GM18868 (cell line): ENCODE results near the gene TATDN2.

Experiments used
- ATAC-seq: cut with Tn5 transposase; IDR thresholded peaks from one replicate; pipeline ENCODE4 v1.9.1; 2021; ENCODE audit warnings: mild to moderate bottlenecking, moderate library complexity; ENCODE audit not compliant: unreplicated experiment

Gene TATDN2

GRCh38 chr3:10315771-10316344, 67.6 kb downstream of the TATDN2 start:
- no peak for ATAC-seq

GRCh38 chr3:10317311-10317960, 69.2 kb downstream of the TATDN2 start:
- no peak for ATAC-seq

DNA sequence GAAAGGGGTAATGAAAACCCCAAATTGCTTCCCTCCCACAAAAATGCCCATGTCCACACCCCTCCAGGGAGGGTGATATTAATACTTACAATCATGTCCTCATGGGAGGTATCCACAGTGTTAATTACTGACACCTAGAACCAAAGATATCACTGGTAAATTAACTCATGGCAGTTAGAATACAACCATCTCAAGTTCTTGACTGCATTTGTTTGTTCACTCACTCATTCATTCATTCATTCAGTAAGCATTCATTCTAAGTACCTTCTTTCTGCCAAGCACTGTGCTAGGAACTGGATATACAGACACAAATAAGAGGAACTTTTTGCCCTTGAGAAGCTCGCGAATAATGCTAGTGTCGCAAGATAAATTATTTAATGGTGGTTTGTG, 69.7 kb downstream of the TATDN2 start:
- no peak for ATAC-seq

DNA sequence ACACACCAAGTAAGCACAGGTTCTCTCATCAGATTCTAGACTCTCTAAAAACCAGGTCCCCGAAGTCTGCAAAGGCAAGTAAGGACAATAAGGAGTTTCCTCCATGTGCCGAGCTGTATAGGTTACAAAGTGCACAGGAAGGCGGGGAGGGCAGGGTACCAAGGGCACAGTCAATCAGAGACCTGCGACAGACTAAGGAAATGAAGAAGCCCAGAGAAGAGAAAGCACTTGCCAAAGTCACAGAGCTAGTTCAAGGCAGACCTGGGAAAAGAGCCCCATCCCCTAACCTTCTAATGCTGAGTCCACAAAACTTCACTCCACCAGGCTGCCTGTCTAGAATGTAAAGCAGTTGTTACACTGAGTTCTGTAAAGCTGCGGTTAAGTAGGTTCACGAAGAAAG, 71.0 kb downstream of the TATDN2 start:
- ATAC-seq: no peak

- no peak for ATAC-seq
Measured at GRCh38 chr3:10319804-10320203, 71.5 kb downstream of the TATDN2 start.

- no peak for ATAC-seq
Measured at GRCh38 chr3:10320320-10320677, 72.0 kb downstream of the TATDN2 start.

DNA sequence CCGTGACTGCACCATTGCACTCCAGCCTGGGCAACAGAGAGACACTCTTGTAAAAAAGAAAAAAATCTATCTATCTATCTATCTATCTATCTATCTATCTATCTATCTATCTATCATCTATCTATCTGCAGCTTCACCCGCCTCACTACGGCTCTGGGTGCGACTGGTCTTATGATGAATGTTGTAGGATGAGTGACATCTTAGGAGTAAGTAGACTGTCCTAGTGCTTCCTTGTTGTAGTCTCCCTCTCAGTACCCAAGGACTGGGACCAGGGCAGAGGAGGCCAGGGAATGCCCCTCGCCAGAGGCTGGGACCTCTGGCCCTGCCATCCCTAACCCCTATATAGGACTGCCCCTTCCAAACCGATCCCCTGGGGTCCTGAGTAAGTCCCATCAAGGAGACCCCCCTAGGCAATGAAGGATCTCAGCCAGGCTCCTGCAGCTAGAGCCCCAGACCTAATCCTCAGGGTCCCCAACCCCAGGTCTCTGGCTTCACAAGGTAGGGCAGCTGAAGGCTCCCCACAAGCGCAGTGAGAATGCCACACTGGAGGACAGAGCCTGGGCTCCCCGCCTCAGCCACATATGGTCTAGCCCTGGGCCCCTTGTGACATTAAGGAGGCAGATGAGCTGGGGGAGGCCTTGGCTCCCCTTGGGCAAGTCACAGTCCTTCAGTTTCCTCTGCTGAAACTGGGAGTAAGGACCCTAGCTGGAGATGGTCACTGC, 73.5 kb downstream of the TATDN2 start:
- ATAC-seq: no peak

GRCh38 chr3:10322352-10322710, 74.1 kb downstream of the TATDN2 start:
- ATAC-seq: no peak

DNA sequence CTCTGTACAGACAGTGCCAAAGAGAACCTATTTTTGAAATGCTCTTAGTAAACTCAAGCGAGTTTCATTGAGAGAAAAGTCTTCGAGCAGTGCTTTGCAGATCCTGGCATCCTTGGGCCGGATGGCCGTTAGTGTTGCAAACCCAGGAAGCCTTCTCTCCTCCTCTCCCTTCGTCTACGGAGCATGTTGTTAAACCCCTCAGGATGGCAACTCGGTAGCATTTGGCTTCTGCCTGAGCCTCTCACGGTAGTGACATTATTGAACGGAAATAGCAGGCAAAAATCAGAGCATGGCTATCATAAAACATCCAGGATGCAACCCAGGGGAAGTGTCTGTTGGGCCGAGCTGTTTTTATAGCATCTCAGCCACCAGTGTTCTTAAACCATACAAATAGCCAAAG, 79.3 kb downstream of the TATDN2 start:
- ATAC-seq: no peak

- no peak for ATAC-seq
Measured at GRCh38 chr3:10328460-10329071, 80.3 kb downstream of the TATDN2 start.

GRCh38 chr3:10329495-10330015, 81.3 kb downstream of the TATDN2 start:
- ATAC-seq: no peak

DNA sequence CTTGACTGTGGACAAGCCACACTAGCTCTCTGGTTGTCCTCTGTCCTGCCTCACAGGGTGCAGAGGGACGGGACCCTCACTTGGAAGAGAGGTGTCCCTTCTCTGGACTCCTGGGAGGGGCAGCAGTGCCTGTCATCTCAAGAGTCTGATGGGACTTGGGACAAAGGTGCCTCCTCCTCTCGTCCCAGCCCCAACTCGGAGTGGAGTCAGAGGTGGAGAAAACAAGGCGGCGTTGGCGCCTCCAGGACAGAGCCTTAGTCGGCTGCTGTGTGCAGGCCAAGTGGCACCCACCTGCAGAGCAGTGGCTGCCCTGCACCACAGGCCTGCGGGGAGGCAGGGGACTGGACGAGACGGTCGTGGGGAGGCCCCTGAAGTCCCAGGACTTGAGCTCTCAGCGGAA, 82.1 kb downstream of the TATDN2 start:
- ATAC-seq: no peak
